GM18502 (cell line): ENCODE measurements around the gene NF2.
"Not testable (repeated sequence)": the region's sequence is repeated elsewhere in the genome, so short reads cannot be mapped to it uniquely, and the experiment has no call there.

Source experiments
- ATAC-seq: cut with Tn5 transposase; IDR thresholded peaks from one replicate; pipeline ENCODE4 v1.9.1; 2021; ENCODE audit warnings: mild to moderate bottlenecking; ENCODE audit not compliant: unreplicated experiment, poor library complexity

NF2 gene

GRCh38 chr22:29603358-29604075, at the start of gene NF2:
Gene NF2 (plus strand): TSS chr22:29603633. CDS start chr22:29603999, 366 bp downstream.
- peak; percentile 96 for ATAC-seq

GRCh38 chr22:29555065-29555644, 48.3 kb upstream of the NF2 start:
- no peak for ATAC-seq

- no peak for ATAC-seq
Measured at GRCh38 chr22:29559030-29559429, 44.4 kb upstream of the NF2 start.

- no peak for ATAC-seq
Measured at GRCh38 chr22:29559853-29560252, 43.6 kb upstream of the NF2 start.

GRCh38 chr22:29563652-29564460, 39.6 kb upstream of the NF2 start:
- no peak for ATAC-seq

GRCh38 chr22:29566513-29566912, 36.9 kb upstream of the NF2 start:
- not testable (repeated sequence) for ATAC-seq

- no peak for ATAC-seq
Measured at GRCh38 chr22:29567338-29567737, 36.1 kb upstream of the NF2 start.

- no peak for ATAC-seq
Measured at GRCh38 chr22:29569011-29569678, 34.3 kb upstream of the NF2 start.

GRCh38 chr22:29570456-29570855, 33.0 kb upstream of the NF2 start:
- no peak for ATAC-seq

- no peak for ATAC-seq
Measured at GRCh38 chr22:29570912-29571549, 32.4 kb upstream of the NF2 start.

GRCh38 chr22:29574762-29575450, 28.5 kb upstream of the NF2 start:
- no peak for ATAC-seq

GRCh38 chr22:29578462-29579200, 24.8 kb upstream of the NF2 start:
- no peak for ATAC-seq

GRCh38 chr22:29580200-29580810, 23.1 kb upstream of the NF2 start:
- ATAC-seq: no peak

- ATAC-seq: no peak
Measured at GRCh38 chr22:29581799-29582198, 21.6 kb upstream of the NF2 start.

- ATAC-seq: no peak
Measured at GRCh38 chr22:29584975-29585374, 18.5 kb upstream of the NF2 start.

- not testable (repeated sequence) for ATAC-seq
Measured at GRCh38 chr22:29586193-29586705, 17.2 kb upstream of the NF2 start.

GRCh38 chr22:29587938-29588699, 15.3 kb upstream of the NF2 start:
- no peak for ATAC-seq

- ATAC-seq: no peak
Measured at GRCh38 chr22:29593923-29594322, 9.5 kb upstream of the NF2 start.
